Endothelial cell (in vitro differentiated cells): ENCODE results near the gene CBARP. TPM values are rescaled to one million over a fixed set of nuclear protein-coding genes. Genes with fewer than 3 reads are reported as not detected.
"Not testable (repeated sequence)": the region's sequence is repeated elsewhere in the genome, so short reads cannot be mapped to it uniquely, and the experiment has no call there.

Source experiments
- DNase-seq: peaks from one replicate; pipeline ENCODE4 v3.0.0; 2021; ENCODE audit warnings: low spot score
- H3K27ac Mint-ChIP-seq: one replicate; pipeline ENCODE4 v1.8.0; 2021; ENCODE audit warnings: mixed read lengths, inconsistent platforms; ENCODE audit not compliant: unreplicated experiment
- H3K27me3 Mint-ChIP-seq: one replicate; pipeline ENCODE4 v1.8.0; 2021; ENCODE audit warnings: mild to moderate bottlenecking, moderate library complexity, mixed read lengths, inconsistent platforms; ENCODE audit not compliant: unreplicated experiment
- H3K36me3 Mint-ChIP-seq: one replicate; pipeline ENCODE4 v1.8.0; 2021; ENCODE audit warnings: mild to moderate bottlenecking, low read depth, mixed read lengths, inconsistent platforms; ENCODE audit not compliant: unreplicated experiment
- H3K4me1 Mint-ChIP-seq: one replicate; pipeline ENCODE4 v1.8.0; 2021; ENCODE audit warnings: mild to moderate bottlenecking, mixed read lengths, inconsistent platforms; ENCODE audit not compliant: unreplicated experiment
- H3K4me3 Mint-ChIP-seq: one replicate; pipeline ENCODE4 v1.8.0; 2021; ENCODE audit warnings: mild to moderate bottlenecking, mixed read lengths, inconsistent platforms; ENCODE audit not compliant: unreplicated experiment
- H3K9me3 Mint-ChIP-seq: one replicate; pipeline ENCODE4 v1.8.0; 2021; ENCODE audit warnings: mixed read lengths, inconsistent platforms; ENCODE audit not compliant: unreplicated experiment
- CTCF ChIP-seq: fragments of 200-600 bp; sonication (generic); IDR thresholded peaks from one replicate; pipeline ENCODE4 v1.5.0; 2021; ENCODE audit warnings: antibody characterized with exemption; ENCODE audit not compliant: unreplicated experiment
- total RNA-seq: library from RNA; stranded (reverse); fragmentation: NEBNext Ultra II Directional; extraction: Animal tissue kit (Norgen Biotek cat#: 25700); gene quantifications from one replicate; pipeline ENCODE4 v1.2.1, GENCODE V29; 2021; ENCODE audit not compliant: unreplicated experiment

The CBARP gene
- total RNA-seq, 1 donor from 2014 or later: 10.4 TPM

DNA sequence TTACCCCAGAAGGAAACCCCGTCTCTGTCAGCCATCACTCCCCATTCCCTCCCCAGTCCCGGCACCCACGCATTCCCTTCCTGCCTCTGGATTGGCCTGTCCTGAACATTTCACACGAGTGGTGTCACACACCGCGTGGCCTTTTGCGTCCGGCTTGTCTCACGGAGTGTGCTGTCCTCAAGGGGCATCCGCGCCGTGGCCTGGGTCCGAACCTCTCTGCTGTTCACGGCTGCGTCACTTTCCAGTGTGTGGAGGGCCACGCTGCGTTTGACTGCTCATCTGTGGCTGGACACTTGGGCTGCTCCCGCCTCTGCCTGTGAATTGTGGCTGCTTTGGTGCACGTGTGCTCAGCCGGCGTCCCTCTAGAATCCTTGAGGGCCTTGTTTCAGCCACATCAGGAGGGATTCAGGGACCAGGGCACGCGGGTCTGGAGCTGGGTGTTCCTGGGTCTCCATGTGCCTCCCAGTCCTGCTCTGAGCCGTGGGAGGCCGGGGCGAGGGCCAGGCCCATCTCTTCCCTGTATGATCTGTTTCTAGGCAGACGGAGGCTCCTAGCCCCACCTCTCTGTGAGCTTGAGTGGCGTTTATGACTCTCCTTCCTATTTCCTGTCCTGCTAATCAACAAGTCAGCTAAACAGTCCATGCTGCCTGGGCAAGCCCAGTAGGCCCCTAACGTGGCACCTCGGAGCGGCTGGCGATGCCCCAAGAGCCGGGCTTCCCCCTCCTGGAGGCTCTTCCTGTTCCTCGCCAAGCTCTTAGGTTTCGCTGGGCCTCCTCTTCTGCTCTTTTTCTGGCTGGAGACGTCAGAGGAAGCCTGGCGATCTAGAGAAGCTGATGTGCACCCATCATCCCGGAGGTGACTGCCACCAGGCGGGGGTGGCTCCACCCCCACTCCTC, 24.2 kb downstream of the CBARP start:
- peak overlapping the region; percentile 97 for H3K27ac Mint-ChIP-seq
- H3K4me3 Mint-ChIP-seq: peak overlapping the region; percentile 42
- TF ChIP-seq CTCF: no peak
- peak; percentile 33 for DNase-seq
- peaks cover 8% of the 10 kb centered on the region for H3K36me3 Mint-ChIP-seq
- peaks cover 7% of the 10 kb centered on the region for H3K27me3 Mint-ChIP-seq
- peaks cover 17% of the 10 kb centered on the region for H3K4me1 Mint-ChIP-seq
- no peaks in the 10 kb centered on the region for H3K9me3 Mint-ChIP-seq

DNA sequence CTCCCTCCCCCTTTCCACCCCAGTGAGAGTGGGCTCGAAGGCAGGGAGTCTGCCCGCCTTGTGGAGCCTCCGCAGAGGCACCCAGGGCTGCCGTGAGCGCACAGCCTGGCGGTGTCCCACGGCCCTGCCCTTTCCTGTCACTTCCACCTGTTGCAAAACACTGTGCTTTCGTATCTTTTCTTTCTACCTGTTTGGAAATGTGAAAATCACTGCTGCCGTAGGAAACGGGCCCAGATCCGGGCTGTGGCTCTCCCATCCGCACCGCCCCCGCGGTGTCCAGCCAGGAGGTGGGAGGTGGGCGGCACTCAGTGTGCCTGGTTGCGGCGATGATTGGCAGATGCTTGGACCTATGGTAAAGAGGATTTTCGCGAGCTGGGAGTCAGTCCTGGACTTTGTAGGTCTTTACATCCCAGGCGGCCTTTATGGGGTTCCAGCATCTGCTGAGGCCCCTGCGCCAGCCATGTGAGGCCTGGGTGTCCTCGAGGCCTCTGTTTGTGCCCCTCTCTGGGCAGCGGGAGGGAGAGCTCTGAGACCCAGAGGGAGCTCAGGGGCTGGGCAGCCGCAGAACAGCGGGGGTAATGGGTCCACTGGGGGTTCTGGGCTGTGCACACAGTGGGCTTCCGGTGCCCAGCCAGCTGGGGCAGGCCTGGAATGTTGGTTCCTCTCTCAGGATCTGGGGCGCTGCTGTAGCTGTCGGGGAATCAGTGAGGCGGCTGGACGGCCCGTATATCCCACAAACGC, 26.1 kb downstream of the CBARP start:
- Mint-ChIP-seq H3K27me3 (peaks cover 9% of the 10 kb centered on the region), H3K27ac (peak overlapping the region; percentile 57)

GRCh38 chr19:1210227-1210538, 27.6 kb downstream of the CBARP start:
- peaks cover 12% of the 10 kb centered on the region for H3K36me3 Mint-ChIP-seq
- no peak overlapping the region for H3K27ac Mint-ChIP-seq
- no peak for TF ChIP-seq CTCF
- peaks cover 26% of the 10 kb centered on the region for H3K4me1 Mint-ChIP-seq
- no peak for DNase-seq
- H3K27me3 Mint-ChIP-seq: peaks cover 4% of the 10 kb centered on the region
- no peak overlapping the region for H3K4me3 Mint-ChIP-seq
- H3K9me3 Mint-ChIP-seq: no peaks in the 10 kb centered on the region

More for the DNA sequence above, 26.1 kb downstream of the CBARP start:
- H3K36me3 Mint-ChIP-seq: peaks cover 11% of the 10 kb centered on the region
- H3K4me1 Mint-ChIP-seq: peaks cover 28% of the 10 kb centered on the region
- TF ChIP-seq CTCF: no peak
- H3K4me3 Mint-ChIP-seq: no peak overlapping the region
- no peaks in the 10 kb centered on the region for H3K9me3 Mint-ChIP-seq
- no peak for DNase-seq

- peaks cover 10% of the 10 kb centered on the region for H3K36me3 Mint-ChIP-seq
- not testable (repeated sequence) for H3K27me3 Mint-ChIP-seq, H3K4me3 Mint-ChIP-seq, H3K9me3 Mint-ChIP-seq, DNase-seq, H3K27ac Mint-ChIP-seq
- H3K4me1 Mint-ChIP-seq: peaks cover 23% of the 10 kb centered on the region
Observed at GRCh38 chr19:1208830-1209229, 29.0 kb downstream of the CBARP start.

DNA sequence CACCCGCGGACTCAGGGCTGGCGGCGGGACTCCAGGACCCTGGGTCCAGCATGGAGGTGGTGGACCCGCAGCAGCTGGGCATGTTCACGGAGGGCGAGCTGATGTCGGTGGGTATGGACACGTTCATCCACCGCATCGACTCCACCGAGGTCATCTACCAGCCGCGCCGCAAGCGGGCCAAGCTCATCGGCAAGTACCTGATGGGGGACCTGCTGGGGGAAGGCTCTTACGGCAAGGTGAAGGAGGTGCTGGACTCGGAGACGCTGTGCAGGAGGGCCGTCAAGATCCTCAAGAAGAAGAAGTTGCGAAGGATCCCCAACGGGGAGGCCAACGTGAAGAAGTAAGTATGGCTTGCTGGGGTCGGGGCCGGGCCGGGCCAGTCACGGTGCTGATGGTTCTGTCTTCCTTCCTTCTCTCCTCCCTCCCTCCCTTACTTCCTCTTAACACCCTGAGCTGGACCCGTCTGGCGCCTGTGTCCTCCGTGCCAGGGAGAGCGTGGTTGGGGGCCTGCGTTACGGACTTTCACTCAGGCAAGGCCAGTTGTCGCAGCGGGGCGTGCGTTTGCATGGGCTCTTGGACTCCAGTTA, 30.8 kb downstream of the CBARP start:
- TF ChIP-seq CTCF: no peak
- DNase-seq: no peak
- Mint-ChIP-seq H3K27ac (peak overlapping the region; percentile 74), H3K36me3 (peaks cover 7% of the 10 kb centered on the region), H3K9me3 (no peaks in the 10 kb centered on the region), H3K4me1 (peaks cover 15% of the 10 kb centered on the region), H3K27me3 (peaks cover 7% of the 10 kb centered on the region), H3K4me3 (peak overlapping the region; percentile 96)
